ENCODE data around the gene TJP1. TPM values are rescaled to one million over a fixed set of nuclear protein-coding genes. Genes with fewer than 3 reads are reported as not detected.

TJP1 gene
- total and polyA plus RNA-seq, 9 of the 15 experiments (the other 6 are each of a cell fraction or from before 2014, with no cell fraction given), result 9.1 to 39.3 (median 28.0) TPM

DNA sequence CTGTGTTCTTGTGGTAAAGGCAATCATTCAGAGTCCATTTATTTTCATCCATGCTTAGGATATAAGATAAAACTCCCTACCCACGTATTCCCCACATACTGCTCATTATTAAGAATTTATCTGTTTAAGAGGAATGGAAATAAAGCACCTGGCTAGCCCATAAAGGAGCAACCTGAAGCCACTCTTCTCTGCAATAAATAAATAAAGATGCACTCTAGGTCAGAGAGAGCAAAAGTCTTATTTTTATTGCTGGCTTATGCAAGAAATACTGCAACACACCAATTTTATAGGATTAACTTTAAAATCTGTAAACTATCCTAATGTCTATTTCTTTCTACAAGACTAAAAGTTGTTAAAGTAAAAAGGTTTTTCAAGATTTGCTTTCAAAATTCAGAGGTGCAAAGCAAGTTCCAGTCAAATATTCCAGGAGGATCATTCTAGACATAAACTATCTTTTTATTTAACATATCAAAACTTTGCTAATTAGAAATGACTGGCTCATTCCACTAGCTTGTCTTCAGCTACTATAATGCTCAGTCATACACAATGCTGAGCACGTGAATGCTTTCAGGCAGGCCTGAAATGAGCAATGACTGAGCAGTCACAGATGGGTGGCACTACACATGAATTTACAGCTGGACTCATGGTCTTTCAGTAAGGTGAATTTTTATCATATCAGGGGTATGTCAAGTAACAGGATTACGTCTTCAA is 7.1 kb downstream of the TJP1 start (continued):
- TF ChIP-seq, protein P1, sequence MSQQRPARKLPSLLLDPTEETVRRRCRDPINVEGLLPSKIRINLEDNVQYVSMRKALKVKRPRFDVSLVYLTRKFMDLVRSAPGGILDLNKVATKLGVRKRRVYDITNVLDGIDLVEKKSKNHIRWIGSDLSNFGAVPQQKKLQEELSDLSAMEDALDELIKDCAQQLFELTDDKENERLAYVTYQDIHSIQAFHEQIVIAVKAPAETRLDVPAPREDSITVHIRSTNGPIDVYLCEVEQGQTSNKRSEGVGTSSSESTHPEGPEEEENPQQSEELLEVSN (IDR thresholded peaks at IDR 0.05; ENCODE audit: borderline replicate concordance in 1 of 2, extremely low read depth in 1 of 2, insufficient read depth in 1 of 2, insufficient read length in 1 of 2, low read depth in 1 of 2, low read length in 1 of 2, poor library complexity in 1 of 2, severe bottlenecking in 1 of 2), result peak in 1 of 2 experiments; percentile 30
- no peak for TF ChIP-seq PURB (CRISPR knock-in tag; IDR thresholded peaks at IDR 0.05; ENCODE audit: low read depth)

DNA sequence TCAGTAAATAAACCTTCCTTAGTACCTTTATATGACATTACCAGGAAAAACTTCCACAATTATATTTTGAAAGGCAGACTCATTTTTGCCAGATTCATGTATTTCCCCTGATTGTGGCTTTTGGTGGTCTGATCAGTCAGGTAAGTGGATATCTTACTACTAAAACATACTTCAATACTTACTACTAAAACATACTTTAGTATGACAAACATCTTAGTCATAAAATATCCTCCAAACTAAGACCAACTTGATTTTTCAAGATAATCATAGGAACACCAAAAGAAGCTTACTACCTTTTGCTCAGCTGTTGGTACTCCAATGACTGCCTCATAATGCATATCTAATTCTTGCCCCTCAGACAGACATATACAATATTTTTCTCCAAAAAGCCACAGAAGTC is 9.3 kb downstream of the TJP1 start:
- in situ Hi-C loops (cut with MboI), result no loop called here
- DNase-seq (ENCODE audit: extremely low read depth in 1 of 4, low spot score in 3 of 4), result no peak
- TF ChIP-seq PATZ1 (CRISPR knock-in tag; IDR thresholded peaks at IDR 0.05; ENCODE audit: borderline replicate concordance), result no peak
- TF ChIP-seq SNIP1 (IDR thresholded peaks at IDR 0.05; ENCODE audit: low read depth), result no peak
- no peak for TF ChIP-seq XRCC5 (IDR thresholded peaks at IDR 0.05; ENCODE audit: low read depth, low read length)
- TF ChIP-seq, protein P2, sequence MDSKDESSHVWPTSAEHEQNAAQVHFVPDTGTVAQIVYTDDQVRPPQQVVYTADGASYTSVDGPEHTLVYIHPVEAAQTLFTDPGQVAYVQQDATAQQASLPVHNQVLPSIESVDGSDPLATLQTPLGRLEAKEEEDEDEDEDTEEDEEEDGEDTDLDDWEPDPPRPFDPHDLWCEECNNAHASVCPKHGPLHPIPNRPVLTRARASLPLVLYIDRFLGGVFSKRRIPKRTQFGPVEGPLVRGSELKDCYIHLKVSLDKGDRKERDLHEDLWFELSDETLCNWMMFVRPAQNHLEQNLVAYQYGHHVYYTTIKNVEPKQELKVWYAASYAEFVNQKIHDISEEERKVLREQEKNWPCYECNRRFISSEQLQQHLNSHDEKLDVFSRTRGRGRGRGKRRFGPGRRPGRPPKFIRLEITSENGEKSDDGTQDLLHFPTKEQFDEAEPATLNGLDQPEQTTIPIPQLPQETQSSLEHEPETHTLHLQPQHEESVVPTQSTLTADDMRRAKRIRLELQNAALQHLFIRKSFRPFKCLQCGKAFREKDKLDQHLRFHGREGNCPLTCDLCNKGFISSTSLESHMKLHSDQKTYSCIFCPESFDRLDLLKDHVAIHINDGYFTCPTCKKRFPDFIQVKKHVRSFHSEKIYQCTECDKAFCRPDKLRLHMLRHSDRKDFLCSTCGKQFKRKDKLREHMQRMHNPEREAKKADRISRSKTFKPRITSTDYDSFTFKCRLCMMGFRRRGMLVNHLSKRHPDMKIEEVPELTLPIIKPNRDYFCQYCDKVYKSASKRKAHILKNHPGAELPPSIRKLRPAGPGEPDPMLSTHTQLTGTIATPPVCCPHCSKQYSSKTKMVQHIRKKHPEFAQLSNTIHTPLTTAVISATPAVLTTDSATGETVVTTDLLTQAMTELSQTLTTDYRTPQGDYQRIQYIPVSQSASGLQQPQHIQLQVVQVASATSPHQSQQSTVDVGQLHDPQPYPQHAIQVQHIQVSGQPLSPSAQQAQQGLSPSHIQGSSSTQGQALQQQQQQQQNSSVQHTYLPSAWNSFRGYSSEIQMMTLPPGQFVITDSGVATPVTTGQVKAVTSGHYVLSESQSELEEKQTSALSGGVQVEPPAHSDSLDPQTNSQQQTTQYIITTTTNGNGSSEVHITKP (IDR thresholded peaks at IDR 0.05; ENCODE audit: partially characterized antibody), result no peak
- no peak for TF ChIP-seq ZBTB17 (CRISPR knock-in tag; IDR thresholded peaks at IDR 0.05)
- no peak for TF ChIP-seq ZNF395 (CRISPR knock-in tag; IDR thresholded peaks at IDR 0.05)
- TF ChIP-seq RFX5 (IDR thresholded peaks at IDR 0.05; ENCODE audit: low read depth, low read length), result no peak

More for the DNA sequence above, 9.3 kb downstream of the TJP1 start:
- no peaks in the 10 kb centered on the region for H3K9me3 ChIP-seq (replicated peaks; ENCODE audit: control insufficient read depth, insufficient read depth, low read depth, low read length)
- no peaks in the 10 kb centered on the region for H3K9me1 ChIP-seq (ENCODE audit: control insufficient read depth, insufficient read depth, low read length)
- FAIRE-seq, result no peak
- POLR2A ChIA-PET, result interaction anchor here (0.6 kb wide), 1 partner anchor 16 kb away, joined by 3 read pairs; no protein-coding TSS in a partner anchor
- ATAC-seq, result no peak
- H3K27me3 ChIP-seq (ENCODE audit: control insufficient read depth in 2 of 2, insufficient read depth in 2 of 2, low read length in 2 of 2), result no peaks in the 10 kb centered on the region
- H3K36me3 ChIP-seq (ENCODE audit: control insufficient read depth, insufficient read depth, low read length), result no peaks in the 10 kb centered on the region
- H3K4me2 ChIP-seq (ENCODE audit: insufficient read depth, low read length), result no peak overlapping the region
- CTCF ChIA-PET (ENCODE audit: low intra/inter-chr PET ratio), result no interaction called here
- no peak overlapping the region for H3K9ac ChIP-seq (ENCODE audit: insufficient read depth in 1 of 2, low read depth in 2 of 2, low read length in 2 of 2)
- no peak overlapping the region for H3K4me3 ChIP-seq
- H4K20me1 ChIP-seq (replicated peaks; ENCODE audit: control insufficient read depth, insufficient read depth, low read length), result peaks cover 21% of the 10 kb centered on the region
- H2AFZ ChIP-seq (ENCODE audit: low read depth, low read length), result no peak overlapping the region
- BruUV-seq (replicated peaks), result no TSS peak
- intact Hi-C loops (cut with micrococcal nuclease), result loop anchor here (5.0 kb wide), 1 partner anchor 46 kb away; no protein-coding TSS in a partner anchor
- no peak overlapping the region for H3K27ac ChIP-seq (ENCODE audit: extremely low read depth, low read depth, low read length)
- H3K79me2 ChIP-seq (ENCODE audit: control insufficient read depth, insufficient read depth, low read length), result peaks cover 93% of the 10 kb centered on the region
- H3K4me1 ChIP-seq (replicated peaks in 1 of 2; ENCODE audit: control insufficient read depth in 2 of 2, insufficient read depth in 2 of 2, low read length in 2 of 2), result peaks cover 0 to 18% of the 10 kb centered on the region in 2 experiments; a peak in 2 of 5 replicates
